Measurements from ENCODE around the gene ASL.
"Not testable (repeated sequence)": the region's sequence is repeated elsewhere in the genome, so short reads cannot be mapped to it uniquely, and the experiment has no call there.

ASL gene

DNA sequence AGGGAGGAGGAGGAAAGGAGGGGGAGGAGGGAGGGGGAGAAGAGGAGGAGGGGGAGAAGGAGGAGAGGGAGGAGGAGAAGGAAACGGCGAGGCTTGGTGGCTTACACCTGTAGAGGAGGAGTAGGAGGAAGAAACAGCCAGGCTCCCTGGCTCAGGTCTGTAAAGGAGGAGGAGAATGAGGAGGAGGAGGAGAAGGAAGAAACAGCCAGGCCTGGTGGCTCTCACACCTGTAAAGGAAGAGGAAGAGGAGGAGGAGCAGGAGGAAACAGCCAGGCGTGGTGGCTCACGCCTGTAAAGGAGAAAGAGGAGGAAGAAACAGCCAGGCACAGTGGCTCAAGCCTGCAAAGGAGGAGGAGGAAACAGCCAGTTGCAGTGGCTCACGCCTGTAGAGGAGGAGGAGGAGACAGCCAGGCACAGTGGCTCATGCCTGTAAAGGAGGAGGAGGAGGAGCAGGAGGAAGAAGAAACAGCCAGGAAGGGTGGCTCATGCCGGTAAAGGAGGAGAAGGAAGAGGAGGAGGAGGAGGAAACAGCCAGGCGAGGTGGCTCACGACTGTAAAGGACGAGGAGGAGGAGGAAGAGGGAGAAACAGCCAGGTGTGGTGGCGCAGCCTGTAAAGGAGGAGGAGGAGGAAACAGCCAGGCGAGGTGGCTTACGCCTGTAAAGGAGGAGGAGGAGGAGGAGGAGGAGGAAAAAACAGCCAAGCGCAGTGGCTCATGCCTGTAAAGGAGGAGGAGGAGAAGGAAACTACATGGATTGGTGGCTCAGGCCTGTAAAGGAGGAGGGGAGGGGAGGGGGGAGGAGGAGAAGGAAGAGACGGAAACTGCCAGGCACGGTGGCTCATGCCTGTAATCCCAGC, 24.2 kb downstream of the ASL start:
- peak; percentile 16 for FAIRE-seq
- no peak for DNase-seq (ENCODE audit: insufficient read length, low spot score)

DNA sequence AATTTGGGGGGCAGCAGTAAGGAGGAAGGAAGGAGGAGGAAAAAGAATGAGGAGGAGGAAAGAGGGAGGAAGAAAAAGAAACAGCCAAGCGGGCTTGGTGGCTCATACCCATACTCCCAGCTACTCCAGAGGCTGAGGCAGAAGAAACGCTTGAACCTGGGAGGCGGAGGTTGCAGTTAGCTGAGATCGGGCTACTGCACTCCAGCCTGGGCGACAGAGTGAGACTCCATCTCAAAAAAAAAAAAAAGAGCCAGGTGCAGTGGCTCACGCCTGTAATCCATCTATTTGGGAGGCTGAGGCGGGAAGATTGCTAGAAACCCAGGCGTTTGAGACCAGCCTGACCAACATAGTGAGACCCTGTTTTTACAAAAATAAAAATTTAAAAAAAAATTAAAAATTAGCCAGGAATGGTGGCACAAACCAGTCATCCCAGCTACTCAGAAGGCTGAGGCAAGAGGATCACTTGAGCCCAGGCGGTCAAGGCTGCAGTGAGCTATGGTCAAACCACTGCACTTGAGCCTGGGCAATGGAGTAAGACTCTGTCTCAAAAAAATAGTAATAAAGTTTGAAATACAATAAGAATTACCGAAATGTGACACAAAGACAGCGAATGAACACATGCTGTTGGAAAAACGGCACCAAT, 24.9 kb downstream of the ASL start:
- no peak for TF ChIP-seq PAX5 (IDR thresholded peaks at IDR 0.05; ENCODE audit: insufficient read depth, low read length, severe bottlenecking)
- TF ChIP-seq TAF1 (IDR thresholded peaks at IDR 0.05; ENCODE audit: low read depth, low read length) = no peak
- no peak for TF ChIP-seq POLR2A (IDR thresholded peaks at IDR 0.05; ENCODE audit: low read depth, low read length)
- no peak for TF ChIP-seq POLR2AphosphoS5 (IDR thresholded peaks at IDR 0.05; ENCODE audit: low read depth, low read length)
- no peak for TF ChIP-seq POU2F2 (IDR thresholded peaks at IDR 0.05; ENCODE audit: low read depth, low read length)
- no peak for TF ChIP-seq SPI1 (IDR thresholded peaks at IDR 0.05; ENCODE audit: low read depth, low read length)
- FAIRE-seq = no peak
- DNase-seq (ENCODE audit: insufficient read length, low spot score) = no peak

More for the DNA sequence above, 24.2 kb downstream of the ASL start:
- TF ChIP-seq POLR2A (IDR thresholded peaks at IDR 0.05; ENCODE audit: low read depth, low read length) = no peak

DNA sequence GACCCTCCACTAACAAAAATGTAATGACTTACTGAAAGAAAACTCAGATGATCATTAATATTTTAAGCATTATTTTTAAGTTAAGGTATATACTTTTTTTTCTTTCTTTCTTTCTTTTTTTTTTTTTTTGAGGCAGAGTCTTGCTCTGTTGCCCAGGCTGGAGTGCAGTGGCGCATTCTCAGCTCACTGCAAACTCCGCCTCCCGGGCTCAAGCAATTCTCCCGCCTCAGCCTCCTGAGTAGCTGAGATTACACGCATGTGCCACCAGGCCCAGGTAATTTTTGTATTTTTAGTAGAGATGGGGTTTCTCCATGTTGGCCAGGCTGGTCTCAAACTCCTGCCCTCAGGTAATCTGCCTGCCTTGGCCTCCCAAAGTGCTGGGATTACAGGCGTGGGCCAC, 26.5 kb downstream of the ASL start:
- DNase-seq (ENCODE audit: insufficient read length, low spot score); FAIRE-seq: not testable (repeated sequence)

DNA sequence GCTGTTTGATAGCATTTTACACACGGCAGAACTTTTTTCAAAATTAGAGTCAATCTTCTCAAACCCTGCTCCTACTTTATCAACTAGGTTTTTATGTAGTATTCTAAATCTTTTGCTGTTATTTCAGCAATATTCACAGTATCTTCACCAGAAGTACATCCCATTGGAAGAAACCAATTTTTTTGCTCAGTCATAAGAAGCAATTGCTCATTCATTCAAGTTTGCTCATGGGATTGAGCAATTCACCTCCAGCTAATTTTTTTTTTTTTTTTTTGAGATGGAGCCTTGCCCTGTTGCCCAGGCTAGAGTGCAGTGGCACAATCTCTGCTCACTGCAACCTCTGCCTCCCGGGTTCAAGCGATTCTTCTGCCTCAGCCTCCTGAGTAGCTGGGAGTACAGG, 28.4 kb downstream of the ASL start:
- not testable (repeated sequence) for DNase-seq (ENCODE audit: insufficient read length, low spot score); FAIRE-seq

DNA sequence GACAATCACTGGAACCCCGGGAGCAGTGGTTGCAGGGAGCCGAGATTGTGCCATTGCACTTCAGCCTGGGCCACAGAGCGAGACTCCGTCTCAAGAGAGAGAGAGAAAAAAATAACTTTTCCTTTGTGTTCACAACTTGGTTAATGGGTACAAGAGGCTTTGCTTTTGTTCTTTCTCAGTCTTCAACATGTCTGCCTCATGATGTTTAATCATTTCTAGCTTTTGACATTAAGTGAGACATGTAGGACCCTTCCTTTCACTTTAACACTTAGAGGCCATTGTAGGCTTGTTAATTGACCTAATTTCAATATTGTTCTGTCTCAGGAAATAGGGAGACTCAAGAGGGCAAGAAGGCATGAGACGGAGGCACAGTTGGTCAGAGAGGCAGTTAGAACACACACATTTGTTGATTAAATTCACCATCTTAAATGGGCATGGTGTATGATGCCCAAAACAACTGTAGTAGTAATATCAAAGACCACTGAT, 29.7 kb downstream of the ASL start:
- no peak for TF ChIP-seq PAX5 (IDR thresholded peaks at IDR 0.05; ENCODE audit: insufficient read depth, low read length, severe bottlenecking)
- no peak for DNase-seq (ENCODE audit: insufficient read length, low spot score)
- no peak for FAIRE-seq

DNA sequence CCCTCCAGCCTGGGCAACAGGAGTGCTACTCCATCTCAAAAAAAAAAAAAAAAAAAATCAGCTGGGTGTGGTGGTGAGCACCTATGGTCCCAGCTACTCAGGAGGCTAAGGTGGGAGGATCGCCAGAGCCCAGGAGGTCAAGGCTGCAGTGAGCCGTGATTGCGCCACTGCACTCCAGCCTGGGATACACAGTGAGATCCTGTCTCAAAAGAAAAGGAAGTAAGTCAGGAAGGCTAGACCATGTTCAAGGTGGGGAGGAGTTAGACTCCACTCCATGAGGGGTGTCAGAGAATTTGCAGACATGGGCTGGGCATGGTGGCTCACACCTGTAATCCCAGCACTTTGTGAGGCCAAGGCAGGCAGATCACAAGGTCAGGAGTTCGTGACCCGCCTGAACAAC, 32.8 kb downstream of the ASL start:
- DNase-seq (ENCODE audit: insufficient read length, low spot score); FAIRE-seq: not testable (repeated sequence)

DNA sequence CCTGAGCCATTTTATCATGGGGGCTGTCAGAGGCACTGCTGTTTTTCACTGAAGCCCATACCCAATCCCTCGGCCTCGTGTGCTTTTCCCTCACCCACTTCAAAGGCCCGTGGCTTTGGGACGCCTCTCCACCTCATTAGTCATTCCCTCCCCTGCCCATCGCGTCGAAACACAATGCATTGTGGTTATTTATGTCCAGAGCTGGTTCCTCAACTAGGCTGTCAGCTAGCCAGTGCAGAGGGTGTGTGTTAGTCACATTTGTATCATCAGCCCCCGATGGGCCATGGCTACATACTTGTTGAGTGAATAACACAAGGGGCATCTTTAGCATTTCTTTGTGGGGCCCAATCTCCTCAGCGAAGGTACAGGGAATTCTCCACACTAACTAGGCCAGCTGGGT, 35.2 kb downstream of the ASL start:
- no peak for DNase-seq (ENCODE audit: insufficient read length, low spot score)
- no peak for FAIRE-seq

DNA sequence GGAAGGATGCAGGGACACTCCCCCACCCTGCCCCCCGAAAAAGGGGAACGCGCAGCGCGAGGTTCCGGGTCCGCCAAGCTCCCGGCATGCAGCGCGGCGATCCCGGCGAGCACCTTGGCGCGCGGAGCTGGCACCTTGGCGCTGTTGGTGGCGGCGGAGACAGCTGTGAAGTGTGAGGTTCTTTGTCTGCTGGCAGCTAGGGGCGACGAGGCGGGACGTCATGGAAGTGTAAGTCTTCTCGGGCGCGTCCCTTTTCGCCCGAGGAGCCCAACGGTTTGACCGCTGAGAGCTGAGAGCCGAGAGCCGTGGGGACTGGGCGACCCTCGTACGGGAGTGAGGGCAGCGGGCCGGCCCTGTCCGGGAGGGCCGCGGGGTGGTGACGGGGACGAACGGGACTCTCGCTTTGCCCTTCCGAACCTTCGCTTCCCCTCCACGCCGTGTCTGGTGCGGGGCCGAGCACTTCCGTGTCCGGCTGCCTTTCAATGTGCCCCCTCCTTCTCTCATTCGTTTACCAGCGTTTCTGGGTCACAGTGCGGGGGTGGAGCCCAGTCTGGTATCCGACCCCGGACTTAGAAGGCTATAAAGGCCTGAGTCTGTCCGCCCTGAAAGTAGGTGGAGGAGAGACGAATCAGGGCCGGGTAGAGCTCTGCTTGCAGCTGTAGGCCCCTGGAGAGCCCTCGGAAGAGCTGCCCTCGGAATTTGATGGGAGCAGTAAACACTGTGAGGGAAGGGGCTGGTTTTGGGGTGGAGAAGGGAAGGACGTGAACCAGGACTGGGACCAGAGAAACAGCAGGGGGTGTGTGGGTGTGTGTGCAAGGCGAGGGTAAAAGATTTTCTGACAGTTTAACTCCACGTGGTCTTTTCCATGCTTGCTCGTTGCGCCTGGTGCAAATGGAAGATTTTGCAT, 39.4 kb downstream of the ASL start, which contains the start of gene CRCP:
Gene CRCP (plus strand): TSS at position 105 of the 907 bp plus-strand sequence. CDS start 116 bp downstream, at position 221.
- DNase-seq (ENCODE audit: insufficient read length, low spot score) = peak; percentile 91
- peak; percentile 88 for TF ChIP-seq POLR2AphosphoS5 (IDR thresholded peaks at IDR 0.05; ENCODE audit: low read depth, low read length)
- peak; percentile 86 for TF ChIP-seq SPI1 (IDR thresholded peaks at IDR 0.05; ENCODE audit: low read depth, low read length)
- TF ChIP-seq POU2F2 (IDR thresholded peaks at IDR 0.05; ENCODE audit: low read depth, low read length) = peak; percentile 80
- peak; percentile 52 for TF ChIP-seq TAF1 (IDR thresholded peaks at IDR 0.05; ENCODE audit: low read depth, low read length)
- no peak for TF ChIP-seq PAX5 (IDR thresholded peaks at IDR 0.05; ENCODE audit: insufficient read depth, low read length, severe bottlenecking)
- peak; percentile 83; the same call in 1 of the 2 replicates for TF ChIP-seq POLR2A (IDR thresholded peaks at IDR 0.05; ENCODE audit: low read depth, low read length)
- peak; percentile 88 for FAIRE-seq

More for the DNA sequence above, 35.2 kb downstream of the ASL start:
- no peak for TF ChIP-seq TAF1 (IDR thresholded peaks at IDR 0.05; ENCODE audit: low read depth, low read length)
- TF ChIP-seq POLR2A (IDR thresholded peaks at IDR 0.05; ENCODE audit: low read depth, low read length) = no peak
- TF ChIP-seq SPI1 (IDR thresholded peaks at IDR 0.05; ENCODE audit: low read depth, low read length) = no peak
- no peak for TF ChIP-seq POLR2AphosphoS5 (IDR thresholded peaks at IDR 0.05; ENCODE audit: low read depth, low read length)

DNA sequence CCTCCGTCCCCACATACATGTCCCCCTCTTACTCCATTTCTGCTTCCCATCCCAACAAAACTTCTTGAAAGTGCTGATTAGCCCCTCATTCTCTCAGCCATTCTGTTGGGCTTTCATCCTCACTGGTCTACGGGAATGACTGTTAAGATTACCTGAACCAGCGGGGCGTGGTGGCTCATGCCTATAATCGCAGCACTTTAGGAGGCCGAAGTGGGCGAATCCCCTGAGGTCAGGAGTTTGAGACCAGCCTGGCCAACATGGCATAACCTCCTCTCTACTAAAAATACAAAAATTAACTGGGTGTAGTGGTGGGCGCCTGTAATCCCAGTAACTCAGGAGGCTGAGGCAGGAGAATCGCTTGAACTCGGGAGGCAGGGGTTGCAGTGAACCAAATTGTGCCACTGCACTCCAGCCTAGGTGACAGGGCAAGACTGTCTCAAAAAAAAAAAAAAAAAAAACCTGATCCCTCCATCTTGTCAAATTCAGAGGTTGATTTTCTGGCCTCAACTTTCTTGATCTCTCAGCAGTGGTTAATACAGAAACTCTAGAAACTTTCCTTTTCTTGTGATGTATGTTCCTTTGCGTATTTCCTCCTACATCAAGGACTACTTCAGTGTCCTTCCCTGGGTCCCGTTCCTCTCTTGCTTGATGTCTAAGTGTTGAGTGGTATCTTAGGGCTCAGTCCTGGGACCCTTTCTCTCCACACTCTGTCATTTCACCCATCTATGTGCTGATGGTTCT, 41.2 kb downstream of the ASL start:
- DNase-seq (ENCODE audit: insufficient read length, low spot score); FAIRE-seq: not testable (repeated sequence)

DNA sequence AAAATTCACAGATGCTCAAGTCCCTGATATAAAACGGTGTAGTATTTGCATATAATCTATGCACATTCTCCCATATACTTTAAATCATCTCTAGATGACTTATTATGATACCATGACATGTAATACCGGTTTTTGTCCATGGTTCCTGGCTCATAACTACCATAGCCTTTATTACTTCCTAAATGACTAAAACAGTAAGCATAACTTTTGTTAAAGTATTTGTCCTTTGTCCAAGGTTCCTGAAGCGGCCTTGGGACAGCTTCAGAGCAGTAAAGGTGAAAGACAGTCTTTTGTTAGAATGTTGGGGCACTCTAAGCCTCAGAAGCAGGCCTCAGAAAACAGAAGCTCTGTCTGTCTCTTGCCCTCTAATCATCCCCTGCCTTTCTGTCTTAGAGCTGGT, 43.0 kb downstream of the ASL start:
- FAIRE-seq = no peak
- no peak for DNase-seq (ENCODE audit: insufficient read length, low spot score)
- no peak for TF ChIP-seq POU2F2 (IDR thresholded peaks at IDR 0.05; ENCODE audit: low read depth, low read length)

All from GM12891 (cell line).